Brain microvascular endothelial cell (primary cell): ENCODE measurements around the gene B3GLCT.
A peak's percentile ranks its signal among the peaks of the same experiment; 100 is the strongest.

Source experiments
- DNase-seq: peaks from one replicate; pipeline ENCODE4 v3.0.0-alpha.2; 2020
- H3K27ac ChIP-seq: fragments of 250-450 bp; sonication (Bioruptor Pico); 2 replicates; pipeline ENCODE4 v1.5.1; 2020; ENCODE audit warnings: mild to moderate bottlenecking, moderate library complexity
- H3K27me3 ChIP-seq: fragments of 250-450 bp; sonication (Bioruptor Pico); replicated peaks from 2 replicates; pipeline ENCODE4 v1.5.1; 2020; ENCODE audit warnings: mild to moderate bottlenecking
- H3K36me3 ChIP-seq: fragments of 250-450 bp; sonication (Bioruptor Pico); replicated peaks from 2 replicates; pipeline ENCODE4 v1.5.1; 2020; ENCODE audit warnings: mild to moderate bottlenecking
- H3K4me3 ChIP-seq: 2 replicates; pipeline ENCODE4 v1.5.1; 2011; ENCODE audit warnings: low read depth, mild to moderate bottlenecking, control low read depth, low read length, moderate library complexity
- in situ Hi-C: cut with HindIII; loops from 2 replicates; pipeline ENCODE4 v1.10.0; 2017; ENCODE audit warnings: low sequenced_read_pairs, low pct_ligation_motif_present
- TF ChIP-seq, protein P1 (sequence below): IDR thresholded peaks from 2 replicates; pipeline ENCODE4 v1.5.1; 2011; ENCODE audit warnings: low read depth, mild to moderate bottlenecking, moderate library complexity, low read length, control low read depth, inconsistent platforms; ENCODE audit errors: missing control alignments

B3GLCT gene

DNA sequence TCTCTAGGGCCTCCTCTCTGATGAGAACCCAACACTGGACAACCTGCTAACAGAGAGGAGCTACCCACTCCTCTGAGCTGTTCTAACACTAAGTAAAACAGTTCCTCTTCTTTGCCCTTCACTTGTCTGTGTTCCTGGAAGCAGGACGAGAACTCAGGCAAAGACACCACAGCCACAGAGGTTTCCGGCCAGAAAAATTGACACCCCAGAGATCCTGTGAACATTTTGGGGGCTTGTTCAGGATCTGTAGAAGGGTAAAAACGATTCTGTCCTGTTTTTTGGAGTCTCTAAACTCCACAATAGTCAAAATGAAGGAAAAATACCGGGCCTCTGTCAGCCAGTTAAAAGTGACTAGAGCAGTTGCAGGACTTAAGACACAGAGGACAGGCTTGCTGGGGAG lies 165.9 kb downstream of the B3GLCT start:
- no peak for DNase-seq
- H3K36me3 ChIP-seq = no peaks in the 10 kb centered on the region
- no peaks in the 10 kb centered on the region for H3K27me3 ChIP-seq
- TF ChIP-seq, protein P1, sequence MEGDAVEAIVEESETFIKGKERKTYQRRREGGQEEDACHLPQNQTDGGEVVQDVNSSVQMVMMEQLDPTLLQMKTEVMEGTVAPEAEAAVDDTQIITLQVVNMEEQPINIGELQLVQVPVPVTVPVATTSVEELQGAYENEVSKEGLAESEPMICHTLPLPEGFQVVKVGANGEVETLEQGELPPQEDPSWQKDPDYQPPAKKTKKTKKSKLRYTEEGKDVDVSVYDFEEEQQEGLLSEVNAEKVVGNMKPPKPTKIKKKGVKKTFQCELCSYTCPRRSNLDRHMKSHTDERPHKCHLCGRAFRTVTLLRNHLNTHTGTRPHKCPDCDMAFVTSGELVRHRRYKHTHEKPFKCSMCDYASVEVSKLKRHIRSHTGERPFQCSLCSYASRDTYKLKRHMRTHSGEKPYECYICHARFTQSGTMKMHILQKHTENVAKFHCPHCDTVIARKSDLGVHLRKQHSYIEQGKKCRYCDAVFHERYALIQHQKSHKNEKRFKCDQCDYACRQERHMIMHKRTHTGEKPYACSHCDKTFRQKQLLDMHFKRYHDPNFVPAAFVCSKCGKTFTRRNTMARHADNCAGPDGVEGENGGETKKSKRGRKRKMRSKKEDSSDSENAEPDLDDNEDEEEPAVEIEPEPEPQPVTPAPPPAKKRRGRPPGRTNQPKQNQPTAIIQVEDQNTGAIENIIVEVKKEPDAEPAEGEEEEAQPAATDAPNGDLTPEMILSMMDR = no peak
- no peak overlapping the region for H3K4me3 ChIP-seq
- no peak overlapping the region for H3K27ac ChIP-seq
- in situ Hi-C loops = no loop called here

DNA sequence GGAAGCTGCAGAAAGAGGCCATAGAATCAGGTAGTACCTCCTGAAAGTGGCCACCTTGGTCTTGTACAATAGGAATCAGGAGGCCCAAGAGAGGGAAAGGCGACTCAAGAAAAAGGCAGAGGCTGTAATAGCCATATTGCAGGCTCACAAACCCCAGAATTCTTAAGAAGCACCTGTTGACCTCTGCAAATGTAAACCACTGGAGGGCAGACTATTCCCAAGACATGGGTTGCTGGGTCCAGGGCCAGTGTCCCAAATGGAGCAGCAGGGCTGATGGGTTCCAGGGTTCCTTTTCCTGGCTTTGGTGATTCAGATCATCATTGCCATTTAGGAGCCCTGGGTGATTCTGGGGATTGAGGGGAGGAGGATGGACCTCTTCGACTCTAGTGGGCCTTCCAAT lies 167.6 kb downstream of the B3GLCT start:
- Histone ChIP-seq H3K27me3 (no peaks in the 10 kb centered on the region), H3K36me3 (no peaks in the 10 kb centered on the region), H3K4me3 (no peak overlapping the region), H3K27ac (no peak overlapping the region)
- in situ Hi-C loops = no loop called here
- DNase-seq = no peak
- TF ChIP-seq, protein P1 = no peak

DNA sequence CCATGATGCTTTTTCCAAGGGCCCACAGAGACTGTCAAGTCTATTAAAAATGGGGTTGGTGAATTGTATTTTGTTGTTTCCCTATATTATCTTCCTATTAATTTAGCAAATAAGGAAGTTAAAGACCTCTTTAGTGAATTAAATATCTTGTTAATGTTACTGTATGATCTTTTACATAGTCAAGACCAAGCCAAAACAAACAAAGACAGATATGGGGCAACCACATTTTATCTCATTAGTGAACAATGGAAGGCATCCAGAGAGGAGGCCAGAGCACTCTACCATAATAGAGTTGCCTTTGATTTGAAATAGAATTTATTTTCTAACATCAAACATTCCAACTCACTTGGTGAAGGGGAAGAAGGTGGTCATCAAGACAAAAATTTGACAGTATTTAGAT lies 169.4 kb downstream of the B3GLCT start:
- no peaks in the 10 kb centered on the region for H3K27me3 ChIP-seq
- TF ChIP-seq, protein P1 = no peak
- in situ Hi-C loops = no loop called here
- H3K27ac ChIP-seq = no peak overlapping the region
- no peaks in the 10 kb centered on the region for H3K36me3 ChIP-seq
- H3K4me3 ChIP-seq = no peak overlapping the region
- DNase-seq = peak; percentile 9

DNA sequence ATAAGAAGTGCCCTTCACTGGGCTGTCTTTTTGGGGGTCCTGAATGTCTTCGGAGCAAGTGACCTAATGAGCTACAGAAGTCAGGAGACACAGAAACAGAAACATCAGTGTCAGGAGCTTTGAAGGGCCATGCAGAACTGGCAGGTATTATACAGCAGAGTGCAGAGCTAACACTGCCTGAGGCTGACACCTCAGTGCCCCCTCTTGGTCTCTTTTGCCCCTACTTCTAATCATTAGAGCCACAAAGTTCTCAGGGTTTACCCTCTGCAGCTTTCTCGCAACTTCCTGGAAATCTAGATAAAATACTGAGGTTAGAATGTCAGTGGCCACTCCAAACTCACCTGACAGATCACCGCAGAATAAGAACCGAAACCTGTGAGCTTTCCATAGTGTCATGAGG lies 172.7 kb downstream of the B3GLCT start:
- H3K36me3 ChIP-seq = no peaks in the 10 kb centered on the region
- in situ Hi-C loops = no loop called here
- no peaks in the 10 kb centered on the region for H3K27me3 ChIP-seq
- H3K4me3 ChIP-seq = no peak overlapping the region
- DNase-seq = no peak
- no peak overlapping the region for H3K27ac ChIP-seq
- TF ChIP-seq, protein P1 = no peak

DNA sequence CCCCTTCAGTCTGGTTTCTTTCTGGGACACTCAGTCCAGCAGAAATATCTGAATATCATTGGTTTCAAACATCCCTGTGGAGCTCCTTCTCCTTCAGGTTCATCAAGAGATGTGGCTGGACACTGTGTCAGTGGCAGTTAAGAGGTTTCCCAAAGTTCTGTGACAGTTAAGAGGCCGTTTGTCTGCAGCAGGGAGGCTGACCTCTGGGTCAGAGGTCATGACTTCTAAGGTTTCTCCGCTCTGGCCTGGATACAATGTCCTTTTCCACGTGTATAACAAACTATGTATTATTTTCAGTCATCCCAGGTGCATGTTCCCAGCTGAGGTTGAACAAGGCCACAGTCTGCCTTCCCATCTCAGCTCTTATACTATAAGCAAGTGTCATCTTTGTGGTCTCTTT lies 174.9 kb downstream of the B3GLCT start:
- Histone ChIP-seq H3K4me3 (no peak overlapping the region), H3K36me3 (no peaks in the 10 kb centered on the region), H3K27me3 (no peaks in the 10 kb centered on the region), H3K27ac (no peak overlapping the region)
- in situ Hi-C loops = no loop called here
- TF ChIP-seq, protein P1 = no peak
- no peak for DNase-seq

DNA sequence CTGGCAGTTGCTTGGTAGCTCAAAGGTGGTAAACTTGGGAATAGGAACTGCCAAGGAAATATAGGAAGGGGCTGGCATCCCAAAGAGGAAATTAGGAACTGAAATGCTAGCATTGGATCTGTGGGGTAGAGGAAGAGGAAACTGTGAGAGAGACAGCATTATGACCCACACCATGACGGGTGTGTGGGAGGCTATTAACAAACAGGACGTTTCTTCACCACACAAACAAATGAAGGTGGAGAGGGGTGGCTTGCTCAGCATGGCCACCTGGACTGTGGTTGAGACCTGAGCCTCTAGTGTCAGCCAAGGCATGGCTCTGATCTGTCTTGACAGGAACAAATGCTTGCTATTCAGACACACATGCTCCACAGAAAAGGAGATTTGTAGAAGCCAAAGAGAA lies 178.2 kb downstream of the B3GLCT start:
- in situ Hi-C loops = no loop called here
- no peak overlapping the region for H3K27ac ChIP-seq
- TF ChIP-seq, protein P1 = no peak
- H3K4me3 ChIP-seq = no peak overlapping the region
- H3K36me3 ChIP-seq = no peaks in the 10 kb centered on the region
- no peak for DNase-seq
- H3K27me3 ChIP-seq = no peaks in the 10 kb centered on the region
